Liver (tissue), 9 donors: ENCODE results near the gene LRPAP1. TPM values are rescaled to one million over a fixed set of nuclear protein-coding genes. Genes with fewer than 3 reads are reported as not detected.
"Not testable (repeated sequence)": the region's sequence is repeated elsewhere in the genome, so short reads cannot be mapped to it uniquely, and the experiment has no call there.

ENCODE experiments used
- DNase-seq: peaks from one replicate; pipeline ENCODE4 v3.0.0-alpha.2; 2017; ENCODE audit warnings: low spot score
- H3K27ac ChIP-seq, 2 donors: one replicate each; pipeline ENCODE4 v1.7.0; 2013; ENCODE audit warnings: inconsistent platforms in 2 of 2, low read length in 2 of 2, control low read depth in 1 of 2, low read depth in 1 of 2, mild to moderate bottlenecking in 1 of 2
- H3K27me3 ChIP-seq, 4 donors: one replicate each; pipeline versions ENCODE4 v1.6.1 to v1.7.0; 2013; ENCODE audit warnings: low read length in 3 of 4, inconsistent platforms in 1 of 4, mild to moderate bottlenecking in 1 of 4, moderate library complexity in 1 of 4; ENCODE audit not compliant: control insufficient read depth in 4 of 4, insufficient read depth in 4 of 4
- H3K36me3 ChIP-seq, 4 donors: one replicate each; pipeline versions ENCODE4 v1.6.1 to v1.7.0; 2013; ENCODE audit warnings: low read length in 3 of 4, mild to moderate bottlenecking in 3 of 4, low read depth in 1 of 4, moderate library complexity in 1 of 4; ENCODE audit not compliant: control insufficient read depth in 4 of 4, insufficient read depth in 3 of 4
- H3K4me1 ChIP-seq, 4 donors: one replicate each; pipeline versions ENCODE4 v1.6.1 to v1.7.0; 2013; ENCODE audit warnings: low read length in 3 of 4, mild to moderate bottlenecking in 3 of 4, moderate library complexity in 1 of 4; ENCODE audit not compliant: control insufficient read depth in 4 of 4, insufficient read depth in 4 of 4
- H3K4me3 ChIP-seq, 3 donors: one replicate each; pipeline versions ENCODE4 v1.6.1 to v1.7.0; 2013; ENCODE audit warnings: low read length in 3 of 3, control low read depth in 1 of 3, low read depth in 1 of 3, mild to moderate bottlenecking in 1 of 3
- H3K9ac ChIP-seq, 2 donors: one replicate each; pipeline ENCODE4 v1.7.0; 2013; ENCODE audit warnings: low read length in 2 of 2, mild to moderate bottlenecking in 2 of 2, moderate library complexity in 2 of 2, control low read depth in 1 of 2, low read depth in 1 of 2
- H3K9me3 ChIP-seq, 4 donors: one replicate each; pipeline versions ENCODE4 v1.6.1 to v1.7.0; 2013; ENCODE audit warnings: low read length in 3 of 4; ENCODE audit not compliant: control insufficient read depth in 4 of 4
- WGBS: extraction: QIAGEN DNeasy Blood & Tissue Kit; methylation state at CpG from one replicate; pipeline ENCODE4 v1.1.7; 2013; 5-methylcytosine and 5-hydroxymethylcytosine counted together
- polyA plus RNA-seq, 2 donors: library from polyadenylated mRNA; stranded (reverse) in 1 of 2; unstranded in 1 of 2; fragments of 200-250 nt in 1 of 2; fragments of >200 nt in 1 of 2; fragmentation: Nextera tagmentation in 1 of 2; extraction: Ambion mirVana in 1 of 2; gene quantifications; one replicate each; pipeline versions ENCODE4 v1.2.1 to v1.2.3, GENCODE V29; 2013 to 2015
- total RNA-seq, 2 donors: library from RNA; depleted of rRNA; stranded (reverse); fragments of >200 nt; gene quantifications; one replicate each; pipeline ENCODE4 v1.2.3, GENCODE V29; 2014
- donor health status: healthy.
- donor health status: healthy.
- donor health status: healthy.
- donor health status: healthy.
- donor health status: healthy.

The LRPAP1 gene
- total and polyA plus RNA-seq, 4 donors = 46.1 to 134 (median 108) TPM

DNA sequence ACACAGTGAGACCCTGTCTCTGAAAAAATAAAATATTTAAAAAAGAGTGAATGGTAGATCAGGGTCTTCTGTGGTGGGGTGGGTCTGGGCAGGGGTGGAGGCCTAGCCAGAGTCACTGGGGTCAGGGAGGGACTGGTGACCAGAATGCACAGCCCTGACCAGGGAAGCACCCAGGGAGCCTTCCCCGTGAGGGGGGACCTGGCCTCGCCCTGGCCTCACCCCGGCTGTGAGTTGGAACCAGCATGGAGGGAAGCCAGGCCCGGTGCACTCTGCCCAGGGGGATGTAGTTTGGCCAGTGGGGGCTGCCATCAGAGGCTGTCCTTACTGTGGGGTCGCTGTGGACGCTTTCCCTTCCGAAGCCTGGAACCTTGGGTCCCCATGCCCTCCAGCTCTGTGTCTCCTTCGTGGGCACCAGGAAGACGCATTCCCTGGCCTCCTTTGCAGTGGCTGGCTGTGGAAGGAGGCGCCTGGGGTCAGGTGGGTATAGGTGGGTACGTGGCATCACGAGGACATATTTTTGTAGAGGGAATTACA is 18.6 kb upstream of the LRPAP1 start:
- not testable (repeated sequence) for H3K36me3 ChIP-seq, H3K4me3 ChIP-seq, H3K27me3 ChIP-seq, H3K9ac ChIP-seq, DNase-seq, H3K9me3 ChIP-seq, H3K27ac ChIP-seq, H3K4me1 ChIP-seq
- 93% methylated on average over 12 of the region's 12 CpGs for WGBS

- not testable (repeated sequence) for H3K9ac ChIP-seq, DNase-seq, H3K36me3 ChIP-seq, H3K27me3 ChIP-seq, H3K4me3 ChIP-seq, H3K27ac ChIP-seq, H3K4me1 ChIP-seq, H3K9me3 ChIP-seq
- WGBS = 96% methylated on average over 6 of the region's 6 CpGs
Observed at GRCh38 chr4:3550041-3550440, 17.8 kb upstream of the LRPAP1 start.

DNA sequence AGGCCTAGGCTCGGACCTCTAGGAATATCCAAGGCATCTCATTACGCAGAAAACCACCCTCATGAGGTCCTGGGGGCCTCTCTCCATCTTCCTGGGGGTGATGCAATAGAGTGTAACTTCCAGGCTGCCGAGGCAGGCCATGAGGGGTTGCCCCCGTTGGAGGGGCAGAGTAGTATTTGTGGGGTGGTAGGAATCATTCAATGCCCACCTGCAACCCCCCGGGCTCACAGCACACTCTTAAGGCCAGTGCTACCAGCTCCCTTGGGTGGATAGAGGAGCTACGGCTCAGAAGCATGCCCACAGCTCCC is 17.4 kb upstream of the LRPAP1 start:
- H3K4me3 ChIP-seq, H3K27me3 ChIP-seq, H3K36me3 ChIP-seq, H3K9ac ChIP-seq, H3K27ac ChIP-seq, H3K9me3 ChIP-seq, H3K4me1 ChIP-seq, DNase-seq: not testable (repeated sequence)
- WGBS = 82% methylated on average over 5 of the region's 6 CpGs

- H3K9me3 ChIP-seq, H3K4me1 ChIP-seq, H3K9ac ChIP-seq, DNase-seq, H3K27me3 ChIP-seq, H3K27ac ChIP-seq, H3K36me3 ChIP-seq, H3K4me3 ChIP-seq: not testable (repeated sequence)
- WGBS = 88% methylated on average over 20 of the region's 21 CpGs
Observed at GRCh38 chr4:3548991-3549693, 16.9 kb upstream of the LRPAP1 start.

GRCh38 chr4:3546721-3547120 is 14.5 kb upstream of the LRPAP1 start:
- not testable (repeated sequence) for H3K9ac ChIP-seq, H3K36me3 ChIP-seq, H3K27me3 ChIP-seq, H3K9me3 ChIP-seq, H3K4me1 ChIP-seq, H3K4me3 ChIP-seq, H3K27ac ChIP-seq, DNase-seq
- WGBS = 78% methylated on average over 4 of the region's 4 CpGs

- H3K9ac ChIP-seq, DNase-seq, H3K27me3 ChIP-seq, H3K4me1 ChIP-seq, H3K9me3 ChIP-seq, H3K27ac ChIP-seq, H3K4me3 ChIP-seq, H3K36me3 ChIP-seq: not testable (repeated sequence)
- 83% methylated on average over 8 of the region's 8 CpGs for WGBS
Observed at GRCh38 chr4:3545351-3545750, 13.1 kb upstream of the LRPAP1 start.

- not testable (repeated sequence) for H3K4me1 ChIP-seq, H3K36me3 ChIP-seq, H3K9ac ChIP-seq, DNase-seq, H3K9me3 ChIP-seq, H3K27ac ChIP-seq, H3K27me3 ChIP-seq, H3K4me3 ChIP-seq
- 68% methylated on average over 21 of the region's 22 CpGs for WGBS
Observed at GRCh38 chr4:3544259-3545025, 12.2 kb upstream of the LRPAP1 start.

DNA sequence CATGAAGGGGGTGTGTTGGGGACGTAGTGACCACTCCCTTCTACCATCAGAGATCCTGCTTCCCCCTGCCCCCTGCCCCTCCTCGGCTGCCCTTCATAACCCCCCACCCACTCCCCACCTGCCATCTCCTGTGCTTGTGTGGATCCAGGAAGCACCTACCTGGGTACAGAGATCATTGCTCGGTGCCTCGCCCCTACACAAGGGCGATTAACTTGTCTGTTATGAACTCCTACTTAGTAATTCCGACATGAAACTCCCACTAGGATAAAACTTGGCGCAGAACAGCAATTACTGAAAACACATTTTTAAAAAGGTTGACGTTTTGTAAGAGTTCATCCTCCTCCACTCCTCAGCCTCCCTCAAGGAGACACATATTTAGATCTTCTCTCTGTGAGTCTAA is 11.2 kb upstream of the LRPAP1 start:
- H3K36me3 ChIP-seq, H3K4me3 ChIP-seq, DNase-seq, H3K4me1 ChIP-seq, H3K27me3 ChIP-seq, H3K9me3 ChIP-seq, H3K27ac ChIP-seq, H3K9ac ChIP-seq: not testable (repeated sequence)
- WGBS = 91% methylated on average over 8 of the region's 8 CpGs
